Inferior parietal cortex (tissue), 1 donor: ENCODE data around the gene CD4.

Source experiments
- DNase-seq: peaks from one replicate; pipeline ENCODE4 v3.0.0-alpha.2; 2016; ENCODE audit errors: extremely low spot score

CD4 gene

GRCh38 chr12:6813363-6813762 is 24.0 kb downstream of the CD4 start:
- no peak for DNase-seq

GRCh38 chr12:6816598-6816997 is 27.3 kb downstream of the CD4 start:
- DNase-seq, result no peak

GRCh38 chr12:6817098-6817497 is 27.8 kb downstream of the CD4 start:
- DNase-seq, result no peak

GRCh38 chr12:6817662-6818157 is 28.4 kb downstream of the CD4 start:
- DNase-seq, result no peak

GRCh38 chr12:6818222-6818621 is 28.9 kb downstream of the CD4 start:
- no peak for DNase-seq

- DNase-seq, result no peak
Observed at GRCh38 chr12:6818645-6819044, 29.3 kb downstream of the CD4 start.

- DNase-seq, result no peak
Observed at GRCh38 chr12:6819106-6820030, 30.0 kb downstream of the CD4 start.

GRCh38 chr12:6820166-6820565 is 30.8 kb downstream of the CD4 start:
- no peak for DNase-seq

- DNase-seq, result no peak
Observed at GRCh38 chr12:6821591-6822425, 32.5 kb downstream of the CD4 start, which contains the start of gene GPR162. TSS of gene GPR162 (plus strand) at chr12:6821821. CDS start at chr12:6823899, 2,078 bp downstream.

- no peak for DNase-seq
Observed at GRCh38 chr12:6822426-6823135, 33.3 kb downstream of the CD4 start.

GRCh38 chr12:6823182-6824084 is 34.1 kb downstream of the CD4 start:
- no peak for DNase-seq

GRCh38 chr12:6824085-6824775 is 34.9 kb downstream of the CD4 start:
- no peak for DNase-seq

GRCh38 chr12:6824901-6825381 is 35.6 kb downstream of the CD4 start:
- DNase-seq, result no peak

- peak; percentile 87 for DNase-seq
Observed at GRCh38 chr12:6825398-6826124, 36.2 kb downstream of the CD4 start.

GRCh38 chr12:6826125-6826733 is 36.9 kb downstream of the CD4 start:
- no peak for DNase-seq

GRCh38 chr12:6826734-6827436 is 37.6 kb downstream of the CD4 start:
- DNase-seq, result no peak

GRCh38 chr12:6827437-6827911 is 38.1 kb downstream of the CD4 start:
- DNase-seq, result peak; percentile 72
